ENCODE data around the gene ANKRD17.

Gene ANKRD17

DNA sequence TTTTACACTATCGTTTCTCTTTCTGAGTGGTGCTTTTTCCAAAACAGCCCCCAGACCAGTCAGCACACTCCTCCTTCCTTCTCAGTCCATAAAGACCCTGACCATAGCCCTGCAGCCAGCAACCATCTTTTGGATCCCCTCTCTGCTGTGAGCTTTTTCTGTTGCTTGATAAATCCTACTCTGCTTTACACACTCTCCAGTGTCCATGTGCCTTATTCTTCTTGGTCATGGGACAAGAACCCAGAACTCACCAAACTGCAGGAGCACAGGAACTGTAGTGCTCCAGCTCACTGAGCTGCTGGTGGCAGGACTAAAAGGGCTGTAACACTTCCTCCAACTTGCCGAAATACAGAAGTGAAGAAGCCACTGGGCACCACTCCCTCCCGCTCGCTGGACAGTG lies 221.5 kb downstream of the ANKRD17 start:
- no peak for DNase-seq

DNA sequence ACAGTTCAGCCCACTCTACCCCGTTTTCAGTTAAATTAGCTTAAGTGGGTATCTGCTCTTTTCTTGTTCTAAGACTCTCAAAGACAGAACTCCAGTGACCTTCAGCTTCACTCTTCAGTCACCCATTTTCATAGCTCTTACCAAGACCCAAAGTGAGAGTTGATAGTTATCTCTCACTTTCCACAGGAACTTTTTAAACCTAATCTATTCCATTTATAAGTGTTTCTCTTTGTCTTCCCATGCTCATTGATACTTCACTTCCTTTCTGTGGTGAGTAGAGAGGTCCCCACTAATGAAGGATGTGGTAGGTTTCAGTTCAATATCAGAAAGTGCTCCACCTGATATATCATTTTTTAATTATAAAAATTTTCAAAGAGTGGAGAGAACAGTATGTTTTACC lies 222.5 kb downstream of the ANKRD17 start:
- no peak for DNase-seq

GRCh38 chr4:73034896-73035295 lies 223.7 kb downstream of the ANKRD17 start:
- no peak for DNase-seq

DNA sequence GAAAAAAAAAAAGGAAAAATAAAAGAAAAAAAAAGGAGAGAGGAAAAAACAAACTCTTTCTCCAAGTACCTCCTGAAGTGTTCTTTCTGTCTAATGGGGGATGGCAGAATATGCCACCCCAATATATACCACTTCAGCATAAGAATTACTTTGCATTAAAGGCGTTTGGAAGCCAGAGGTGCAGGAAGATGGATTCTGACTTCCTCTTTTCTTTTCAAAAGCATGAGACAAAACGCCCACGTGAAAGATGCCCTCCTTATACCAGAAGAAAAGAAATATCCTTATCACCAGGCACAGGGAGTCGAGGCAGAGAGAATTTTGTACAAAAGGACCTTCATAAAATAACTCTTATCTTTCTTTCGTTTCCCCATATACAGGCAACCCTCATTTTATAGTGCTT lies 230.0 kb downstream of the ANKRD17 start:
- DNase-seq = no peak
